ENCODE data around the gene PACS1. TPM values are rescaled to one million over a fixed set of nuclear protein-coding genes. Genes with fewer than 3 reads are reported as not detected.

The PACS1 gene
- total RNA-seq, 1 donor from 2014 or later: 13.6 TPM

DNA sequence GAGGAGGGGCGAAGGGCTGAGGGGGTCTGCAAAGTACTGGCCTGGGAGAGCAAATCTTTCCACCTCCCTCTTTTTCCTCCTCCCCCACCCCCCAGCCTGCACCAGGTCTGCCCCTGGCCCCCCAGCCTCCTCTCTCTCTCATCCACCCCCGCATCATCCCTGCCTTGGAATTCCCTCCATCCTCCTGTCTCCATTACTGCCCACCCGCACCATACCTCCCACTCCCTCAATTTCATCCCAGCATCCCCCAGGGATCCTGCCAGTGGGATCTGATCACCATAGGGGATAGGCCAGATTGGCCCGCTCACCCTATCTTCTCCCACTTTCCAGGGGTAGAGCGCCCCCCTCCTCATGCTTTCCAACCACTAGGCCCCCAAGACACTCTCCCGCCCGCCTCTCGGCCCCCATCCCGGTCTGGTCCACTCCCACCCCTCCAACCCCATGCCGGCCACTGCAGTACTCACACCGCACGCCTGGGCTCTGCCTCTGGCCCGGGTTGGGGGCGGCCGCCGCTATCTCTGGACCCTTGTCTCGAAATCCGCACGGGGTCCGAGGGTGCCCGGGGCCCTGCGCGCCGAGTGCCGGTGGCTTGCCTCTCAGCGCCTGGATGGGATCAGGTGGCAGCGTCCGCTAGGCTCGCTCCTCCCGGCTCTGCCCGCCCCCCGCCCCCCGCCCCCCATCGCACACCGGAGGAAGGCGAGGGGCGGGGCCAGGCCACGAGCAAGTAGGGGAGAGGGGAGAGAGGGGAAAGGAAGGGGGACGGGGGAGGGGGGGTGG lies 21.3 kb upstream of the PACS1 start, which contains the start of gene GAL3ST3:
Gene GAL3ST3, minus strand, starts transcription at position 615 of the 777 bp plus-strand sequence. CDS start 3,746 bp downstream, outside the sequence.
- no peaks in the 10 kb centered on the region for H3K9me3 ChIP-seq (ENCODE audit: control insufficient read depth in 3 of 3, low read length in 3 of 3)
- H3K36me3 ChIP-seq (ENCODE audit: control insufficient read depth in 3 of 3, insufficient read depth in 3 of 3, low read length in 3 of 3): peaks cover 0 to 2% (median 0%) of the 10 kb centered on the region in 3 donors
- peaks cover 30 to 44% (median 32%) of the 10 kb centered on the region in 3 donors for H3K4me1 ChIP-seq (ENCODE audit: control insufficient read depth in 3 of 3, insufficient read depth in 3 of 3, low read length in 3 of 3)
- H3K27ac ChIP-seq (ENCODE audit: low read depth, low read length): no peak within 1 kb of the TSS
- peak within 1 kb of the TSS in 1 of 3 donors; percentile 40 for H3K9ac ChIP-seq (ENCODE audit: low read depth in 1 of 3, low read length in 3 of 3)
- peak within 1 kb of the TSS in 1 of 3 donors; percentile 22 for H3K4me3 ChIP-seq (ENCODE audit: low read length in 3 of 3)
- peaks cover 10 to 29% (median 21%) of the 10 kb centered on the region in 3 donors for H3K27me3 ChIP-seq (ENCODE audit: control insufficient read depth in 3 of 3, insufficient read depth in 3 of 3, low read length in 3 of 3)

DNA sequence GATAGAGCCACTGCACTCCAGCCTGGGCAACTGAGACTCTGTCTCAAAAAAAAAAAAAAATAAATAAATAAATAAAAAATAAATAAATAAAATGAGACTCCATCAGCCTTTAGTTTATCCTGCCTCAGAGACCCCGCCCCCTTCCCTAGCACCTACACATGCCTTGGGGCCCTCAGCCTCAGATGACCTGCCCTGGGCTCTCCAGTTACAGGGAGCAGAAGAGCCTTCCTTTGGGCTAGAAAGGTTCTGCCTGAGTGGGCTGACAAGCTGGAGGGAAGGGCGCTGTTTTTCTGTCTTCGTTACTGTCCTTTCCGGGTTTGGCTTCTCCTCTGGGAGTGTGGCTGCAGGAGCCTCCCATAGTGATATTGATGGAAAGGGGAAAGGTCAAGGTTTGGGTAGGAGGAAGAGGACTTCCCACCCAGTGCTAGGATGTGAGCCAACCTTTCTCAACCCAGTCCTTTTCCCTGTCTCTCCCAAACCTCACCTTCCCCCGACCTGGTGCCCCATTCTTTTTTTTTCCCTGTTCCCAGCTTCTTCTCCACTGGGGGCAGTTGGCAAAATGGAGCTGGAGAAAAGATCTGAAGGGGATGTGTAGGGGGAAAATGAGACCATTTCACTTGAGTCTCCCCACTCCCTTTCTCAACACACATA lies 19.4 kb upstream of the PACS1 start:
- H3K9me3 ChIP-seq (ENCODE audit: control insufficient read depth in 3 of 3, low read length in 3 of 3): no peaks in the 10 kb centered on the region
- peak overlapping the region; percentile 84 for H3K27ac ChIP-seq (ENCODE audit: low read depth, low read length)
- H3K4me1 ChIP-seq (ENCODE audit: control insufficient read depth in 3 of 3, insufficient read depth in 3 of 3, low read length in 3 of 3): peaks cover 21 to 35% (median 30%) of the 10 kb centered on the region in 3 donors
- H3K9ac ChIP-seq (ENCODE audit: low read depth in 1 of 3, low read length in 3 of 3): peak overlapping the region in 1 of 3 donors; percentile 10
- peak overlapping the region in 1 of 3 donors; percentile 99 for H3K4me3 ChIP-seq (ENCODE audit: low read length in 3 of 3)
- H3K27me3 ChIP-seq (ENCODE audit: control insufficient read depth in 3 of 3, insufficient read depth in 3 of 3, low read length in 3 of 3): peaks cover 10 to 29% (median 21%) of the 10 kb centered on the region in 3 donors
- H3K36me3 ChIP-seq (ENCODE audit: control insufficient read depth in 3 of 3, insufficient read depth in 3 of 3, low read length in 3 of 3): peaks cover 12 to 14% (median 13%) of the 10 kb centered on the region in 3 donors

DNA sequence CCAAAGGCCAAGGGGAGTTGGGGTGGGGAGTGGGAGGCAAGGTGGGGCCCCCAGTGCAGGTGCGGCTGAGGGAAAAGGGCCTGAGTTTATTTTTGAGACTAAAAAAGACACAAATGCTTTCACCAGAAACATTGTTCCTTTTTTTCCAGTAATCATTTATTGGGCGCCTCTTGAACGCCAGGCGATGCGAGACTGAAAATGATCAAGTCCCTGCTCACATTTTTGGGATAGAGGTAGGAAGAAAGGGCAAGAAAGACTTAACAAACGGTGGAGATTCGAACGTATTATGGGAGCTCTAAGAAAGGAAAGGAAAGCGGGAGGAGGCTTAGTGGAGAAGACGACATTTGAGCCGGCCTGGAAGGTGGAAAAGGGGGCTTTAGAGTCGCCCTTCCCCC lies 18.7 kb upstream of the PACS1 start:
- Histone ChIP-seq H3K27ac (ENCODE audit: low read depth, low read length) (peak overlapping the region; percentile 84), H3K9me3 (ENCODE audit: control insufficient read depth in 3 of 3, low read length in 3 of 3) (no peaks in the 10 kb centered on the region), H3K36me3 (ENCODE audit: control insufficient read depth in 3 of 3, insufficient read depth in 3 of 3, low read length in 3 of 3) (peaks cover 16 to 19% (median 19%) of the 10 kb centered on the region in 3 donors), H3K4me3 (ENCODE audit: low read length in 3 of 3) (peak overlapping the region; percentile 96 to 99 (median 98)), H3K4me1 (ENCODE audit: control insufficient read depth in 3 of 3, insufficient read depth in 3 of 3, low read length in 3 of 3) (peaks cover 21 to 35% (median 30%) of the 10 kb centered on the region in 3 donors), H3K27me3 (ENCODE audit: control insufficient read depth in 3 of 3, insufficient read depth in 3 of 3, low read length in 3 of 3) (peaks cover 10 to 29% (median 21%) of the 10 kb centered on the region in 3 donors), H3K9ac (ENCODE audit: low read depth in 1 of 3, low read length in 3 of 3) (peak overlapping the region; percentile 52 to 97 (median 87))

DNA sequence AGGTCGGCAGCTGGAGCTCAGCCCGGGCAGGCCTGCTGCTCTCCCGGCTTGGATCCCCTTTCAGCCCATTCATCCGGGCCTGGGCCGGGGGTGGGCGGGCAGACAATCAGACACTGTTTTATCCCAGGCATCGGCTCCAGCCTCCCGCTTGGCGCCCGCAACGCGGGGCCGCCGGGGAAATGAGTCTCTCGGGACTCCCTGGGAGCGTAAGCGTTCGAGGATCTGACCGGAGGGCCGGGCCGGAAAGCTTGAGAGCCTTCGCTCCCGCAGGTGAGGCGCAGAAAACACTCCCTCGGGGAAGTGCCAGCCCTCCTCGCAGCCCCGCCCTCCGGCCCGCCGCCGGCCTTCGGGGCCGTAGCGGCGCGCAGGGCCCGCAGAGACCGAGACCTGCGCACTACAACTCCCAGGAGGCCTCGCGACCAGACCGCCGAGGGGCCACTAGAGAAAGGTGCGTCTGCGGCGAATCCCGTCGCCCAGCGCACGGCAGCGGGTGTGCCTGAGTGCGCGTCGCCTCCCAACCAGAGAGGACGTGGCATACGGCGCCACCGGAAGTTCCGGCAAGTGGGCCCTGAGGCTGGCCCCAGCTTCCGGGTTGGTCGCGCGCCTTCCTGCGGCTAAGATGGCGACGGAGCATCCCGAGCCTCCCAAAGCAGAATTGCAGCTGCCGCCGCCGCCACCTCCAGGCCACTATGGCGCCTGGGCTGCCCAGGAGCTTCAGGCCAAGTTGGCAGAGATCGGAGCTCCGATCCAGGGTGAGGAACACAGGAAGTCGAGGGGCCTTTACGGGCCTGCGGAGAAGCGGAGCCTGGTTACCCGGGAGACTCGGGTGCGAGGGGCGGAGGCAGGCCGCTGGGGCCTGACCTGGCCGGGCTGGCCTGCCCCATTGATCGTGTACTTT lies 18.1 kb upstream of the PACS1 start, which contains the start of gene SF3B2:
Gene SF3B2, plus strand, starts transcription at position 599 of the 898 bp plus-strand sequence. Its CDS starts 21 bp downstream, at position 620.
- peak within 1 kb of the TSS; percentile 92 to 97 (median 97) for H3K9ac ChIP-seq (ENCODE audit: low read depth in 1 of 3, low read length in 3 of 3)
- peaks cover 21 to 35% (median 30%) of the 10 kb centered on the region in 3 donors for H3K4me1 ChIP-seq (ENCODE audit: control insufficient read depth in 3 of 3, insufficient read depth in 3 of 3, low read length in 3 of 3)
- no peaks in the 10 kb centered on the region for H3K9me3 ChIP-seq (ENCODE audit: control insufficient read depth in 3 of 3, low read length in 3 of 3)
- H3K36me3 ChIP-seq (ENCODE audit: control insufficient read depth in 3 of 3, insufficient read depth in 3 of 3, low read length in 3 of 3): peaks cover 23 to 26% (median 25%) of the 10 kb centered on the region in 3 donors
- peak within 1 kb of the TSS; percentile 96 to 99 (median 98) for H3K4me3 ChIP-seq (ENCODE audit: low read length in 3 of 3)
- peak within 1 kb of the TSS; percentile 84 for H3K27ac ChIP-seq (ENCODE audit: low read depth, low read length)
- peaks cover 10 to 27% (median 19%) of the 10 kb centered on the region in 3 donors for H3K27me3 ChIP-seq (ENCODE audit: control insufficient read depth in 3 of 3, insufficient read depth in 3 of 3, low read length in 3 of 3)

DNA sequence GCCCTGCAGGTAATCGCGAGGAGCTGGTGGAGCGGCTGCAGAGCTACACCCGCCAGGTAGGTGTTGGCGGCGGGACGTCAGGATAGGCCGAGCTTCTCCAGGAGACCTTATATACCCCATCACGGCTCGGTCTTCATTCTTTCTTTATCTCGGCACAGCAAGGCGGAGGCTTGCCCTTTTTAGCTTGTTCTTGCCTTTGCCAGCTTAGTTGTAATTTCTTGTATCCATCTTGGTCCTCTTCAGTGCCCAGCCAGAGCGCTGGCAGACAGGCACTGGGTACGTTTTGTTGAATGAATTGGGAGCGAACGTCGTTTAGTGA lies 17.4 kb upstream of the PACS1 start:
- H3K27ac ChIP-seq (ENCODE audit: low read depth, low read length): peak overlapping the region; percentile 66
- H3K36me3 ChIP-seq (ENCODE audit: control insufficient read depth in 3 of 3, insufficient read depth in 3 of 3, low read length in 3 of 3): peaks cover 27 to 31% (median 30%) of the 10 kb centered on the region in 3 donors
- H3K9ac ChIP-seq (ENCODE audit: low read depth in 1 of 3, low read length in 3 of 3): peak overlapping the region; percentile 92 to 97 (median 97)
- H3K9me3 ChIP-seq (ENCODE audit: control insufficient read depth in 3 of 3, low read length in 3 of 3): no peaks in the 10 kb centered on the region
- peak overlapping the region; percentile 96 to 99 (median 98) for H3K4me3 ChIP-seq (ENCODE audit: low read length in 3 of 3)
- H3K27me3 ChIP-seq (ENCODE audit: control insufficient read depth in 3 of 3, insufficient read depth in 3 of 3, low read length in 3 of 3): peaks cover 5 to 21% (median 14%) of the 10 kb centered on the region in 3 donors
- peaks cover 19 to 32% (median 25%) of the 10 kb centered on the region in 3 donors for H3K4me1 ChIP-seq (ENCODE audit: control insufficient read depth in 3 of 3, insufficient read depth in 3 of 3, low read length in 3 of 3)

DNA sequence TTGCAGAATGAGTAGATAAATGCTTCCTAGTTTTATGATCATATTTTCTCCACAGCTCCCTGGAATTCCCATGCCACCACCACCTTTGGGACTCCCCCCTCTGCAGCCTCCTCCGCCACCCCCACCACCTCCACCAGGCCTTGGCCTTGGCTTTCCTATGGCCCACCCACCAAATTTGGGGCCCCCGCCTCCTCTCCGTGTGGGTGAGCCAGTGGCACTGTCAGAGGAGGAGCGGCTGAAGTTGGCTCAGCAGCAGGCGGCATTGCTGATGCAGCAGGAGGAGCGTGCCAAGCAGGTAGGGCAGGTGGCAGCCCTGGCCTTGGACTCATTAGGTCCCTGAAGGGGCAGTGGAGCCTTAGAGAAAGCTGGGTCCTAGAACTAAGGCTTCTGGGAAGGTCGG lies 15.1 kb upstream of the PACS1 start:
- Histone ChIP-seq H3K9me3 (ENCODE audit: control insufficient read depth in 3 of 3, low read length in 3 of 3) (no peaks in the 10 kb centered on the region), H3K27me3 (ENCODE audit: control insufficient read depth in 3 of 3, insufficient read depth in 3 of 3, low read length in 3 of 3) (peaks cover 0 to under 1% (median 0%) of the 10 kb centered on the region in 3 donors), H3K9ac (ENCODE audit: low read depth in 1 of 3, low read length in 3 of 3) (no peak overlapping the region), H3K27ac (ENCODE audit: low read depth, low read length) (no peak overlapping the region), H3K4me3 (ENCODE audit: low read length in 3 of 3) (no peak overlapping the region), H3K36me3 (ENCODE audit: control insufficient read depth in 3 of 3, insufficient read depth in 3 of 3, low read length in 3 of 3) (peaks cover 49 to 53% (median 53%) of the 10 kb centered on the region in 3 donors), H3K4me1 (ENCODE audit: control insufficient read depth in 3 of 3, insufficient read depth in 3 of 3, low read length in 3 of 3) (peaks cover 15 to 28% (median 17%) of the 10 kb centered on the region in 3 donors)

DNA sequence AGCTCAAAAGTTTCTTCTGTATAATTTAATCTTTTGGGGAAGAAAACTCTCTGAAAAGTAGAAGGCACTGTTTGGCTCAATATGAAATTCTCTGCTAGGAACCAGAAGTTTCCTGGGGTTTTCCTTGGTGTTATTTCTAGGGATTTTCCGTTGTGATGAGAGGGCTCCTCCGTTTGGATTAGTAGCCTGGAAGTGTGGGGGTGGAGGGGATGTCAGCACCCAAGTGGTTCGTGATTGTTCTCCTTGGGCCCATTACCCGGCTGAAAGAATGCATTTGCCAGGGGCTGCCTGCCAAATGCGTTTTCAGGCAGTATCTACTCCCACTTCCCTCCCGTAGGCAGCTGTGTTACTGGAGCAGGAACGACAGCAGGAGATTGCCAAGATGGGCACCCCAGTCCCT lies 13.6 kb upstream of the PACS1 start:
- Histone ChIP-seq H3K4me1 (ENCODE audit: control insufficient read depth in 3 of 3, insufficient read depth in 3 of 3, low read length in 3 of 3) (peaks cover 11 to 19% (median 12%) of the 10 kb centered on the region in 3 donors), H3K27me3 (ENCODE audit: control insufficient read depth in 3 of 3, insufficient read depth in 3 of 3, low read length in 3 of 3) (no peaks in the 10 kb centered on the region), H3K27ac (ENCODE audit: low read depth, low read length) (no peak overlapping the region), H3K36me3 (ENCODE audit: control insufficient read depth in 3 of 3, insufficient read depth in 3 of 3, low read length in 3 of 3) (peaks cover 64 to 68% (median 67%) of the 10 kb centered on the region in 3 donors), H3K4me3 (ENCODE audit: low read length in 3 of 3) (no peak overlapping the region), H3K9ac (ENCODE audit: low read depth in 1 of 3, low read length in 3 of 3) (no peak overlapping the region), H3K9me3 (ENCODE audit: control insufficient read depth in 3 of 3, low read length in 3 of 3) (no peaks in the 10 kb centered on the region)

DNA sequence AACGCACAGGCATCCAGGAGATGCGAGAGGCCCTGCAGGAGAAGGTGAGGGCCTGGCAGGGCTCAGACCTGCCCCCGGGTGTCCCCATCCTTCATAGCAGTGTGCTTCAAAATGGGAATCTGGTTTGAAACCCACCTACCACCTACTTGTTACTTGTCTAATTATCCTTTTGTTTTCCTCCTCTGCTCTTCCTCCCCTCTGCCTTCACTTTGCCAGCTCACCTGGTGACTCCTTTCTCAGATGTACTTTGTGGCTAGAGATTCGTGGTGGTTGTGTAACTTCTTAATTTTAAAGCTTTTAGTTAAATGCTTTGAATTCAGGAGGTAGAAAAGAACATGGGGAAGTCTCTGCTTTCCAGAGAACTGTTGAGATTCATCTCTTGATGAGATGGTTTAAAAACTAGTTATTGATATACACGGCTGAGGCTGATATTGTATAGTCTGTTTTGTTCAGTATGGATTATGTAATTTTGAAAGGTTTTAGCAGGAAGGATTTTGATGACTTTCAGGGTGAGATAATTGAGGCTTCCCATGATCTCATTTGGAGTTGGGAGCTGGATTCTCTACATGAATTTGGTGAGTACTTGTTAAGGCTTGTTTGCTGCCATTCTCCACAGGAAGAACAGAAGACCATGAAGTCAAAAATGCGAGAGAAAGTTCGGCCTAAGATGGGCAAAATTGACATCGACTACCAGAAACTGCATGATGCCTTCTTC lies 9.9 kb upstream of the PACS1 start:
- no peak overlapping the region for H3K9ac ChIP-seq (ENCODE audit: low read depth in 1 of 3, low read length in 3 of 3)
- no peaks in the 10 kb centered on the region for H3K4me1 ChIP-seq (ENCODE audit: control insufficient read depth in 3 of 3, insufficient read depth in 3 of 3, low read length in 3 of 3)

DNA sequence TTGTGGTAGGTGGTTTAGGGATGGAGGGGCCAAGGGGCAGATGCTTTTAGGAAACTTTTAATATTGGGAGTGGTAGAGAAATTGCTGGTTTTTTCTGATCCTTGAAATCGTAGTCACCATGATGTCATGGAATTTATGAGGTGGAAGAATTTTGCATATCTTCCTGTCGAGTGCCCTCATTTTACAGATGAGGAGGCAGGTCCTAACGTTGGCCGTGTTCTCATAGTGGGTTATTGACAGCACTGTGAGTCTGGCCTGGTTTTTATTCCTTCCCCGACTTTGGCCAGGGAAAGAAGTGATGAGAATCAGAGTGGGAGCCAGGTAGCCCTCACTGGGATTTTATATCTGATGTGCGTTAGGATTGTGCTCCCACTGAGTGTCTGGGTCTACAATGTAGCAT lies 8.8 kb upstream of the PACS1 start:
- H3K27me3 ChIP-seq (ENCODE audit: control insufficient read depth in 3 of 3, insufficient read depth in 3 of 3, low read length in 3 of 3): no peaks in the 10 kb centered on the region
- no peak overlapping the region for H3K4me3 ChIP-seq (ENCODE audit: low read length in 3 of 3)
- no peaks in the 10 kb centered on the region for H3K9me3 ChIP-seq (ENCODE audit: control insufficient read depth in 3 of 3, low read length in 3 of 3)
- no peaks in the 10 kb centered on the region for H3K4me1 ChIP-seq (ENCODE audit: control insufficient read depth in 3 of 3, insufficient read depth in 3 of 3, low read length in 3 of 3)
- no peak overlapping the region for H3K9ac ChIP-seq (ENCODE audit: low read depth in 1 of 3, low read length in 3 of 3)
- no peak overlapping the region for H3K27ac ChIP-seq (ENCODE audit: low read depth, low read length)
- H3K36me3 ChIP-seq (ENCODE audit: control insufficient read depth in 3 of 3, insufficient read depth in 3 of 3, low read length in 3 of 3): peaks cover 65 to 82% (median 82%) of the 10 kb centered on the region in 3 donors

More for the DNA sequence above, 9.9 kb upstream of the PACS1 start:
- Histone ChIP-seq H3K27ac (ENCODE audit: low read depth, low read length) (no peak overlapping the region), H3K36me3 (ENCODE audit: control insufficient read depth in 3 of 3, insufficient read depth in 3 of 3, low read length in 3 of 3) (peaks cover 75 to 89% (median 88%) of the 10 kb centered on the region in 3 donors), H3K27me3 (ENCODE audit: control insufficient read depth in 3 of 3, insufficient read depth in 3 of 3, low read length in 3 of 3) (no peaks in the 10 kb centered on the region), H3K9me3 (ENCODE audit: control insufficient read depth in 3 of 3, low read length in 3 of 3) (no peaks in the 10 kb centered on the region), H3K4me3 (ENCODE audit: low read length in 3 of 3) (no peak overlapping the region)
